Measurements from ENCODE around the gene CNTF.

CNTF gene

GRCh38 chr11:58671983-58672633, 49.6 kb downstream of the CNTF start:
- DNase-seq (ENCODE audit: low spot score), result no peak
- no peak for TF ChIP-seq CTCF (IDR thresholded peaks at IDR 0.05)
- no peak overlapping the region for H3K27ac ChIP-seq
- no peak overlapping the region for H3K4me3 ChIP-seq

GRCh38 chr11:58674609-58675008, 52.1 kb downstream of the CNTF start:
- TF ChIP-seq CTCF (IDR thresholded peaks at IDR 0.05), result no peak
- no peak for DNase-seq (ENCODE audit: low spot score)
- H3K4me3 ChIP-seq, result no peak overlapping the region
- H3K27ac ChIP-seq, result no peak overlapping the region
